ENCODE results near the gene ATP2C1. TPM values are rescaled to one million over a fixed set of nuclear protein-coding genes. Genes with fewer than 3 reads are reported as not detected.

ATP2C1 gene
- total and polyA plus RNA-seq, 2 donors (not counting 1 experiment from before 2014, with no cell fraction given), result 111 to 196 TPM

- no peak overlapping the region for H3K4me3 ChIP-seq (replicated peaks in 1 of 4; ENCODE audit: control extremely low read depth in 1 of 4, insufficient read depth in 1 of 4, low read depth in 3 of 4, low read length in 4 of 4)
- H3K9ac ChIP-seq (ENCODE audit: insufficient read depth, low read length), result no peak overlapping the region
- peaks cover 3% of the 10 kb centered on the region for H3K79me2 ChIP-seq (ENCODE audit: control insufficient read depth, insufficient read depth, low read length)
- no peak overlapping the region for H3K27ac ChIP-seq (ENCODE audit: insufficient read depth, low read length)
- H3K27me3 ChIP-seq (ENCODE audit: control insufficient read depth, insufficient read depth, low read length), result no peaks in the 10 kb centered on the region
- H3K4me1 ChIP-seq (ENCODE audit: control insufficient read depth, extremely low read depth, insufficient read depth, low read length), result peaks cover 3% of the 10 kb centered on the region
- H2AFZ ChIP-seq (ENCODE audit: low read length), result no peak overlapping the region
- no peaks in the 10 kb centered on the region for H3K9me3 ChIP-seq (ENCODE audit: control insufficient read depth, insufficient read depth, low read depth, low read length)
- TF ChIP-seq CTCF (conservative IDR thresholded peaks at IDR 0.05 in 1 of 2, IDR thresholded peaks at IDR 0.05 in 1 of 2; ENCODE audit: low read depth in 1 of 2, low read length in 2 of 2) (no peak), EZH2 (IDR thresholded peaks at IDR 0.05; ENCODE audit: low read length, missing control alignments) (no peak)
- no peaks in the 10 kb centered on the region for H3K36me3 ChIP-seq (ENCODE audit: control insufficient read depth, insufficient read depth, low read length)
- H4K20me1 ChIP-seq (ENCODE audit: control insufficient read depth, extremely low read depth, insufficient read depth, low read length), result no peaks in the 10 kb centered on the region
- H3K4me2 ChIP-seq (ENCODE audit: extremely low read depth, insufficient read depth, low read length), result no peak overlapping the region
- DNase-seq (ENCODE audit: low read depth in 2 of 2), result peak; percentile 23 to 27
Observed at GRCh38 chr3:130934442-130935089, 40.7 kb downstream of the ATP2C1 start.

- Histone ChIP-seq H3K4me3 (replicated peaks in 1 of 4; ENCODE audit: control extremely low read depth in 1 of 4, insufficient read depth in 1 of 4, low read depth in 3 of 4, low read length in 4 of 4) (no peak overlapping the region), H3K27ac (ENCODE audit: insufficient read depth, low read length) (no peak overlapping the region), H3K9me3 (ENCODE audit: control insufficient read depth, insufficient read depth, low read depth, low read length) (no peaks in the 10 kb centered on the region), H3K4me2 (ENCODE audit: extremely low read depth, insufficient read depth, low read length) (no peak overlapping the region), H3K79me2 (ENCODE audit: control insufficient read depth, insufficient read depth, low read length) (no peaks in the 10 kb centered on the region), H3K4me1 (ENCODE audit: control insufficient read depth, extremely low read depth, insufficient read depth, low read length) (peaks cover 3% of the 10 kb centered on the region), H4K20me1 (ENCODE audit: control insufficient read depth, extremely low read depth, insufficient read depth, low read length) (no peaks in the 10 kb centered on the region), H2AFZ (ENCODE audit: low read length) (no peak overlapping the region), H3K27me3 (ENCODE audit: control insufficient read depth, insufficient read depth, low read length) (no peaks in the 10 kb centered on the region), H3K9ac (ENCODE audit: insufficient read depth, low read length) (no peak overlapping the region), H3K36me3 (ENCODE audit: control insufficient read depth, insufficient read depth, low read length) (no peaks in the 10 kb centered on the region)
- no peak for TF ChIP-seq CTCF (conservative IDR thresholded peaks at IDR 0.05 in 1 of 2, IDR thresholded peaks at IDR 0.05 in 1 of 2; ENCODE audit: low read depth in 1 of 2, low read length in 2 of 2)
- TF ChIP-seq EZH2 (IDR thresholded peaks at IDR 0.05; ENCODE audit: low read length, missing control alignments), result no peak
- peak; percentile 68 to 83 for DNase-seq (ENCODE audit: low read depth in 2 of 2)
Observed at GRCh38 chr3:130935761-130936492, 42.0 kb downstream of the ATP2C1 start.

GRCh38 chr3:130939753-130940152 is 45.9 kb downstream of the ATP2C1 start:
- no peaks in the 10 kb centered on the region for H3K36me3 ChIP-seq (ENCODE audit: control insufficient read depth, insufficient read depth, low read length)
- no peak overlapping the region for H3K4me2 ChIP-seq (ENCODE audit: extremely low read depth, insufficient read depth, low read length)
- DNase-seq (ENCODE audit: low read depth in 2 of 2), result peak in 1 of 2 donors; percentile 57
- H3K79me2 ChIP-seq (ENCODE audit: control insufficient read depth, insufficient read depth, low read length), result no peaks in the 10 kb centered on the region
- H3K9me3 ChIP-seq (ENCODE audit: control insufficient read depth, insufficient read depth, low read depth, low read length), result no peaks in the 10 kb centered on the region
- H3K9ac ChIP-seq (ENCODE audit: insufficient read depth, low read length), result no peak overlapping the region
- no peak overlapping the region for H2AFZ ChIP-seq (ENCODE audit: low read length)
- no peaks in the 10 kb centered on the region for H4K20me1 ChIP-seq (ENCODE audit: control insufficient read depth, extremely low read depth, insufficient read depth, low read length)
- no peaks in the 10 kb centered on the region for H3K27me3 ChIP-seq (ENCODE audit: control insufficient read depth, insufficient read depth, low read length)
- no peak overlapping the region for H3K27ac ChIP-seq (ENCODE audit: insufficient read depth, low read length)
- TF ChIP-seq EZH2 (IDR thresholded peaks at IDR 0.05; ENCODE audit: low read length, missing control alignments) (no peak), CTCF (conservative IDR thresholded peaks at IDR 0.05 in 1 of 2, IDR thresholded peaks at IDR 0.05 in 1 of 2; ENCODE audit: low read depth in 1 of 2, low read length in 2 of 2) (no peak)
- H3K4me3 ChIP-seq (replicated peaks in 1 of 4; ENCODE audit: control extremely low read depth in 1 of 4, insufficient read depth in 1 of 4, low read depth in 3 of 4, low read length in 4 of 4), result no peak overlapping the region
- H3K4me1 ChIP-seq (ENCODE audit: control insufficient read depth, extremely low read depth, insufficient read depth, low read length), result peaks cover 3% of the 10 kb centered on the region
